Femur (tissue), 1 donor: ENCODE results near the gene ZFAND2A.
"Not testable (repeated sequence)": the region's sequence is repeated elsewhere in the genome, so short reads cannot be mapped to it uniquely, and the experiment has no call there.

Experiments used
- DNase-seq: peaks from one replicate; pipeline ENCODE4 v3.0.0-alpha.2; 2017

The ZFAND2A gene

GRCh38 chr7:1150400-1151002 is 9.5 kb downstream of the ZFAND2A start:
- no peak for DNase-seq

- no peak for DNase-seq
Measured at GRCh38 chr7:1149351-1149794, 10.6 kb downstream of the ZFAND2A start.

GRCh38 chr7:1147873-1148272 is 12.1 kb downstream of the ZFAND2A start:
- DNase-seq: not testable (repeated sequence)

- DNase-seq: no peak
Measured at GRCh38 chr7:1144269-1144771, 15.7 kb downstream of the ZFAND2A start.

GRCh38 chr7:1143031-1143430 is 17.0 kb downstream of the ZFAND2A start:
- DNase-seq: not testable (repeated sequence)

GRCh38 chr7:1142051-1142635 is 17.9 kb downstream of the ZFAND2A start:
- DNase-seq: no peak

GRCh38 chr7:1141651-1142050 is 18.3 kb downstream of the ZFAND2A start:
- DNase-seq: no peak

GRCh38 chr7:1140476-1141104 is 19.4 kb downstream of the ZFAND2A start:
- no peak for DNase-seq

GRCh38 chr7:1137517-1138167 is 22.4 kb downstream of the ZFAND2A start:
- DNase-seq: no peak

GRCh38 chr7:1136841-1137516 is 23.0 kb downstream of the ZFAND2A start:
- no peak for DNase-seq

- no peak for DNase-seq
Measured at GRCh38 chr7:1134951-1135350, 25.0 kb downstream of the ZFAND2A start.

- DNase-seq: no peak
Measured at GRCh38 chr7:1131471-1132265, 28.3 kb downstream of the ZFAND2A start.

GRCh38 chr7:1130021-1130990 is 29.7 kb downstream of the ZFAND2A start:
- DNase-seq: no peak

GRCh38 chr7:1129431-1129830 is 30.6 kb downstream of the ZFAND2A start:
- DNase-seq: no peak

GRCh38 chr7:1127001-1127400 is 33.0 kb downstream of the ZFAND2A start:
- no peak for DNase-seq

- no peak for DNase-seq
Measured at GRCh38 chr7:1125603-1125969, 34.4 kb downstream of the ZFAND2A start.

GRCh38 chr7:1124816-1125602 is 35.0 kb downstream of the ZFAND2A start:
- DNase-seq: no peak

GRCh38 chr7:1124164-1124563 is 35.8 kb downstream of the ZFAND2A start:
- no peak for DNase-seq

- peak; percentile 92 for DNase-seq
Measured at GRCh38 chr7:1123715-1124114, 36.3 kb downstream of the ZFAND2A start.

GRCh38 chr7:1122832-1123501 is 37.0 kb downstream of the ZFAND2A start:
- no peak for DNase-seq
